Sigmoid colon (tissue), 4 donors: ENCODE data around the gene RAB11FIP5.

Experiments
- CTCF ChIP-seq, 4 experiments: fragments of 450-650 bp in 3 of 4; fragments of 200-600 bp in 1 of 4; IDR thresholded peaks; one replicate each; pipeline ENCODE4 v1.5.1; 2016 to 2019; ENCODE audit warnings: antibody characterized with exemption in 4 of 4, mild to moderate bottlenecking in 3 of 4, moderate library complexity in 2 of 4
- EP300 ChIP-seq, 4 donors: sonication (generic); formaldehyde crosslinking; IDR thresholded peaks; one replicate each; pipeline ENCODE4 v1.6.1; 2017; ENCODE audit warnings: antibody characterized with exemption in 4 of 4
- POLR2A ChIP-seq, 2 donors: fragments of 450-650 bp; IDR thresholded peaks; one replicate each; pipeline ENCODE4 v1.6.1; 2016; ENCODE audit warnings: antibody characterized with exemption in 2 of 2, mild to moderate bottlenecking in 2 of 2, moderate library complexity in 2 of 2

GRCh38 chr2:73028841-73029240 is 83.9 kb downstream of the RAB11FIP5 start:
- no peak for TF ChIP-seq CTCF (IDR thresholded peaks at IDR 0.05)
- no peak for TF ChIP-seq EP300 (IDR thresholded peaks at IDR 0.05)
- no peak for TF ChIP-seq POLR2A (IDR thresholded peaks at IDR 0.05)
